ENCODE measurements around the gene ARF1. TPM values are rescaled to one million over a fixed set of nuclear protein-coding genes. Genes with fewer than 3 reads are reported as not detected.
"Not testable (repeated sequence)": the region's sequence is repeated elsewhere in the genome, so short reads cannot be mapped to it uniquely, and the experiment has no call there.

ARF1 gene
- total and polyA plus RNA-seq, 7 donors, result 176 to 612 (median 295) TPM

- H3K4me1 ChIP-seq, result peaks cover 27% of the 10 kb centered on the region
- peak overlapping the region; percentile 88 for H3K27ac ChIP-seq
- H3K36me3 ChIP-seq (ENCODE audit: insufficient read depth in 1 of 2, low read depth in 1 of 2), result peaks cover 0 to 22% of the 10 kb centered on the region in 2 donors
- intact Hi-C loops (cut with DNase I), result no loop called here
- no peak for TF ChIP-seq CTCF (IDR thresholded peaks at IDR 0.05)
- no peak for DNase-seq
- no peak for ATAC-seq
- H3K4me3 ChIP-seq, result peak overlapping the region; percentile 98
- 2 to 5% (median 3%) methylated on average over 7 to 8 of the region's 8 CpGs for WGBS, 3 donors
- H3K9me3 ChIP-seq, result no peaks in the 10 kb centered on the region
- no peaks in the 10 kb centered on the region for H3K27me3 ChIP-seq (ENCODE audit: insufficient read depth in 3 of 3, low read length in 2 of 3)
Measured at GRCh38 chr1:228108742-228109072, 26.2 kb downstream of the ARF1 start.

- peaks cover 21% of the 10 kb centered on the region for H3K4me1 ChIP-seq
- H3K36me3 ChIP-seq (ENCODE audit: insufficient read depth in 1 of 2, low read depth in 1 of 2), result peaks cover 0 to 22% of the 10 kb centered on the region in 2 donors
- peak within 1 kb of the TSS; percentile 98 for H3K4me3 ChIP-seq
- no peaks in the 10 kb centered on the region for H3K9me3 ChIP-seq
- no peaks in the 10 kb centered on the region for H3K27me3 ChIP-seq (ENCODE audit: insufficient read depth in 3 of 3, low read length in 2 of 3)
- TF ChIP-seq CTCF (IDR thresholded peaks at IDR 0.05), result peak; percentile 9
- ATAC-seq (peak; percentile 94 to 97 (median 96)), DNase-seq (peak; percentile 96 to 99)
- WGBS, 3 donors, result 0 to 1% (median 0%) methylated on average over 59 to 66 of the region's 66 CpGs
- H3K27ac ChIP-seq, result peak within 1 kb of the TSS; percentile 88
- intact Hi-C loops (cut with DNase I), result no loop called here
Measured at GRCh38 chr1:228109073-228109961, 26.8 kb downstream of the ARF1 start, which contains the start of gene MRPL55. TSS of gene MRPL55 (minus strand) at chr1:228109299. CDS start at chr1:228108260, 1,039 bp downstream.

GRCh38 chr1:228109962-228110488 is 27.5 kb downstream of the ARF1 start:
- Histone ChIP-seq H3K36me3 (ENCODE audit: insufficient read depth in 1 of 2, low read depth in 1 of 2) (peaks cover 0 to 22% of the 10 kb centered on the region in 2 donors), H3K4me1 (peaks cover 16% of the 10 kb centered on the region), H3K9me3 (no peaks in the 10 kb centered on the region), H3K27me3 (ENCODE audit: insufficient read depth in 3 of 3, low read length in 2 of 3) (no peaks in the 10 kb centered on the region), H3K27ac (peak overlapping the region; percentile 88), H3K4me3 (peak overlapping the region; percentile 98)
- no peak for ATAC-seq
- no peak for TF ChIP-seq CTCF (IDR thresholded peaks at IDR 0.05)
- WGBS, 3 donors, result 25 to 40% (median 30%) methylated on average over 15 of the region's 15 CpGs
- intact Hi-C loops (cut with DNase I), result no loop called here
- no peak for DNase-seq

GRCh38 chr1:228110556-228110955 is 28.0 kb downstream of the ARF1 start:
- no peak for ATAC-seq
- no peak overlapping the region for H3K27ac ChIP-seq

GRCh38 chr1:228111315-228111714 is 28.8 kb downstream of the ARF1 start:
- DNase-seq; intact Hi-C loops (cut with DNase I); H3K27ac ChIP-seq; H3K4me3 ChIP-seq; H3K9me3 ChIP-seq; ATAC-seq; H3K27me3 ChIP-seq (ENCODE audit: insufficient read depth in 3 of 3, low read length in 2 of 3): not testable (repeated sequence)
- 96 to 99% (median 97%) methylated on average over 6 of the region's 6 CpGs for WGBS, 3 donors
- H3K36me3 ChIP-seq (ENCODE audit: insufficient read depth in 1 of 2, low read depth in 1 of 2), result peaks cover 0 to 15% of the 10 kb centered on the region in 2 donors
- H3K4me1 ChIP-seq, result peaks cover 16% of the 10 kb centered on the region

More at GRCh38 chr1:228110556-228110955, 28.0 kb downstream of the ARF1 start:
- DNase-seq, result no peak
- no peaks in the 10 kb centered on the region for H3K27me3 ChIP-seq (ENCODE audit: insufficient read depth in 3 of 3, low read length in 2 of 3)
- H3K9me3 ChIP-seq, result no peaks in the 10 kb centered on the region
- peaks cover 16% of the 10 kb centered on the region for H3K4me1 ChIP-seq
- peaks cover 0 to 22% of the 10 kb centered on the region in 2 donors for H3K36me3 ChIP-seq (ENCODE audit: insufficient read depth in 1 of 2, low read depth in 1 of 2)
- no peak overlapping the region for H3K4me3 ChIP-seq
- WGBS, 3 donors, result 86 to 92% (median 90%) methylated on average over 7 of the region's 7 CpGs
- no peak for TF ChIP-seq CTCF (IDR thresholded peaks at IDR 0.05)
- intact Hi-C loops (cut with DNase I), result no loop called here
